ENCODE data around the gene BAK1. TPM values are rescaled to one million over a fixed set of nuclear protein-coding genes. Genes with fewer than 3 reads are reported as not detected.

BAK1 gene
- total RNA-seq, 1 donor from 2014 or later: 54.8 TPM

- Histone ChIP-seq H2AFZ (ENCODE audit: low read depth, low read length) (peak within 1 kb of the TSS; percentile 78), H3K36me3 (ENCODE audit: insufficient read depth, low read length) (no peaks in the 10 kb centered on the region), H3K27me3 (ENCODE audit: insufficient read depth, low read length) (no peaks in the 10 kb centered on the region), H3K79me2 (ENCODE audit: insufficient read depth, low read length) (no peaks in the 10 kb centered on the region), H3K4me3 (ENCODE audit: insufficient read depth, low read depth, low read length) (peak within 1 kb of the TSS; percentile 68), H4K20me1 (ENCODE audit: insufficient read depth, low read length) (no peaks in the 10 kb centered on the region), H3K27ac (ENCODE audit: low read depth, low read length) (no peak within 1 kb of the TSS), H3K4me1 (ENCODE audit: insufficient read depth, low read length) (peaks cover 3% of the 10 kb centered on the region), H3K4me2 (ENCODE audit: low read length) (peak within 1 kb of the TSS; percentile 92), H3K9me3 (ENCODE audit: insufficient read depth, low read depth, low read length) (no peaks in the 10 kb centered on the region), H3K9ac (ENCODE audit: low read length) (peak within 1 kb of the TSS; percentile 65)
- peaks cover 3% of the 10 kb centered on the region for H3K9me3 Mint-ChIP-seq (ENCODE audit: unreplicated experiment)
- no peak for FAIRE-seq
- DNase-seq (ENCODE audit: low read depth): no peak
- peak within 1 kb of the TSS; percentile 88 for H3K4me3 Mint-ChIP-seq (ENCODE audit: unreplicated experiment)
- TF ChIP-seq CTCF (IDR thresholded peaks at IDR 0.05; ENCODE audit: insufficient read depth, low read depth, low read length) (no peak), EZH2 (IDR thresholded peaks at IDR 0.05; ENCODE audit: insufficient read depth, low read length) (no peak)
- peaks cover 10% of the 10 kb centered on the region for H3K36me3 Mint-ChIP-seq (ENCODE audit: low read depth, unreplicated experiment)
- H3K27me3 Mint-ChIP-seq (ENCODE audit: low read depth, unreplicated experiment): peaks cover 5% of the 10 kb centered on the region
- H3K27ac Mint-ChIP-seq (ENCODE audit: unreplicated experiment): peak within 1 kb of the TSS; percentile 91
- peaks cover 6% of the 10 kb centered on the region for H3K4me1 Mint-ChIP-seq (ENCODE audit: low read depth, unreplicated experiment)
These were observed 41.0 kb upstream of the BAK1 start, which contains the start of gene ITPR3 for GRCh38 chr6:33620856-33621710. Gene ITPR3, plus strand, starts transcription at chr6:33621322. Its CDS starts 281 bp downstream, at chr6:33621603.

- Mint-ChIP-seq H3K27me3 (ENCODE audit: low read depth, unreplicated experiment) (peaks cover 5% of the 10 kb centered on the region), H3K27ac (ENCODE audit: unreplicated experiment) (peak overlapping the region; percentile 91), H3K36me3 (ENCODE audit: low read depth, unreplicated experiment) (peaks cover 10% of the 10 kb centered on the region), H3K4me1 (ENCODE audit: low read depth, unreplicated experiment) (peaks cover 6% of the 10 kb centered on the region), H3K9me3 (ENCODE audit: unreplicated experiment) (peaks cover 3% of the 10 kb centered on the region), H3K4me3 (ENCODE audit: unreplicated experiment) (peak overlapping the region; percentile 88)
- H3K4me2 ChIP-seq (ENCODE audit: low read length): peak overlapping the region; percentile 92
- H3K4me1 ChIP-seq (ENCODE audit: insufficient read depth, low read length): peaks cover 3% of the 10 kb centered on the region
- no peak for TF ChIP-seq CTCF (IDR thresholded peaks at IDR 0.05; ENCODE audit: insufficient read depth, low read depth, low read length)
- no peak for TF ChIP-seq EZH2 (IDR thresholded peaks at IDR 0.05; ENCODE audit: insufficient read depth, low read length)
- H3K4me3 ChIP-seq (ENCODE audit: insufficient read depth, low read depth, low read length): peak overlapping the region; percentile 68
- DNase-seq (ENCODE audit: low read depth): no peak
- H3K79me2 ChIP-seq (ENCODE audit: insufficient read depth, low read length): no peaks in the 10 kb centered on the region
- peak overlapping the region; percentile 65 for H3K9ac ChIP-seq (ENCODE audit: low read length)
- no peaks in the 10 kb centered on the region for H4K20me1 ChIP-seq (ENCODE audit: insufficient read depth, low read length)
- peak overlapping the region; percentile 72 for H2AFZ ChIP-seq (ENCODE audit: low read depth, low read length)
- FAIRE-seq: no peak
- no peak overlapping the region for H3K27ac ChIP-seq (ENCODE audit: low read depth, low read length)
- H3K9me3 ChIP-seq (ENCODE audit: insufficient read depth, low read depth, low read length): no peaks in the 10 kb centered on the region
- no peaks in the 10 kb centered on the region for H3K27me3 ChIP-seq (ENCODE audit: insufficient read depth, low read length)
- no peaks in the 10 kb centered on the region for H3K36me3 ChIP-seq (ENCODE audit: insufficient read depth, low read length)
These were observed 40.2 kb upstream of the BAK1 start for GRCh38 chr6:33620158-33620855.
